ENCODE results near the gene OR6C70.
"Not testable (repeated sequence)": the region's sequence is repeated elsewhere in the genome, so short reads cannot be mapped to it uniquely, and the experiment has no call there.

The OR6C70 gene

GRCh38 chr12:55445357-55445756 lies 24.6 kb downstream of the OR6C70 start:
- no peaks in the 10 kb centered on the region for H3K4me1 Mint-ChIP-seq
- H3K9me3 Mint-ChIP-seq = peaks cover 1% of the 10 kb centered on the region
- no peaks in the 10 kb centered on the region for H3K36me3 Mint-ChIP-seq
- CTCF ChIA-PET = no interaction called here
- DNase-seq = no peak
- no peak overlapping the region for H3K27ac Mint-ChIP-seq
- H3K4me3 Mint-ChIP-seq = no peak overlapping the region
- no peaks in the 10 kb centered on the region for H3K27me3 Mint-ChIP-seq

GRCh38 chr12:55443776-55444175 lies 26.2 kb downstream of the OR6C70 start, which contains the start of gene OR6C2:
OR6C2 (plus strand) TSS chr12:55444076; CDS start chr12:55452214, 8,138 bp downstream.
- Mint-ChIP-seq H3K4me3 (no peak within 1 kb of the TSS), H3K9me3 (peaks cover 2% of the 10 kb centered on the region), H3K27me3 (no peaks in the 10 kb centered on the region), H3K27ac (no peak within 1 kb of the TSS), H3K4me1 (no peaks in the 10 kb centered on the region), H3K36me3 (no peaks in the 10 kb centered on the region)
- CTCF ChIA-PET = no interaction called here
- no peak for DNase-seq

GRCh38 chr12:55441233-55441632 lies 28.7 kb downstream of the OR6C70 start:
- H3K27ac Mint-ChIP-seq, H3K4me3 Mint-ChIP-seq, H3K4me1 Mint-ChIP-seq, H3K36me3 Mint-ChIP-seq, CTCF ChIA-PET, H3K27me3 Mint-ChIP-seq, DNase-seq, H3K9me3 Mint-ChIP-seq: not testable (repeated sequence)

GRCh38 chr12:55428331-55429243 lies 41.4 kb downstream of the OR6C70 start:
- H3K4me3 Mint-ChIP-seq = no peak overlapping the region
- no peaks in the 10 kb centered on the region for H3K9me3 Mint-ChIP-seq
- no peaks in the 10 kb centered on the region for H3K36me3 Mint-ChIP-seq
- H3K4me1 Mint-ChIP-seq = no peaks in the 10 kb centered on the region
- CTCF ChIA-PET = no interaction called here
- H3K27me3 Mint-ChIP-seq = no peaks in the 10 kb centered on the region
- no peak overlapping the region for H3K27ac Mint-ChIP-seq
- DNase-seq = no peak

- H3K4me1 Mint-ChIP-seq = no peaks in the 10 kb centered on the region
- H3K4me3 Mint-ChIP-seq = no peak within 1 kb of the TSS
- no peaks in the 10 kb centered on the region for H3K9me3 Mint-ChIP-seq
These were observed 44.0 kb downstream of the OR6C70 start, which contains the start of gene OR6C76 for GRCh38 chr12:55425954-55426353. OR6C76 (plus strand) TSS chr12:55426254; CDS start chr12:55426254, 0 bp downstream.

GRCh38 chr12:55420307-55420962 lies 49.5 kb downstream of the OR6C70 start:
- CTCF ChIA-PET = no interaction called here

More at GRCh38 chr12:55425954-55426353, 44.0 kb downstream of the OR6C70 start, which contains the start of gene OR6C76:
- DNase-seq = no peak
- Mint-ChIP-seq H3K27me3 (no peaks in the 10 kb centered on the region), H3K36me3 (no peaks in the 10 kb centered on the region), H3K27ac (no peak within 1 kb of the TSS)
- CTCF ChIA-PET = no interaction called here

More at GRCh38 chr12:55420307-55420962, 49.5 kb downstream of the OR6C70 start:
- no peaks in the 10 kb centered on the region for H3K36me3 Mint-ChIP-seq
- no peaks in the 10 kb centered on the region for H3K4me1 Mint-ChIP-seq
- DNase-seq = no peak
- H3K27me3 Mint-ChIP-seq = peaks cover 8% of the 10 kb centered on the region
- H3K27ac Mint-ChIP-seq = no peak overlapping the region
- no peak overlapping the region for H3K4me3 Mint-ChIP-seq
- H3K9me3 Mint-ChIP-seq = no peaks in the 10 kb centered on the region
